Measurements from ENCODE around the gene UROD. TPM values are rescaled to one million over a fixed set of nuclear protein-coding genes. Genes with fewer than 3 reads are reported as not detected.
A peak's percentile ranks its signal among the peaks of the same experiment; 100 is the strongest.

Gene UROD
- total RNA-seq, 3 donors from 2014 or later, result 44.8 to 69.8 (median 51.3) TPM

DNA sequence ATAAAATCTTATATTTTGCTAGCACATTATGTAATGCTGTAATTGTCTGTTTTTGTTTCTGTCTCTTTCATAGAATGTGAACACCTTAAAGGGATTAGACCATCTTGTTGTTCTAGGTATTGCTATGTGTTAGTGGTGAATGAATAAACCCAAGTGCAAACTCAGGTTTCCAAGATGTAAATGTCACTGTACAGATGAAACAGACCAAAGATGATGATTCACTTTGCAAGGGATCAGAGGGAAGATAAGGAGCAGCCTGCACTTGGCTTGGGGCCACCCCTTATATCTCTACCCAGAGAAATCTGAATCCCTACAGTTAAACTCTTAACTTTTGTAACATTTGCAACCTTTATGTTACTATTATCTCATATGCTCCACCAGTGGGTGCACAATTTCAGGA, 25.4 kb downstream of the UROD start:
- intact Hi-C loops (cut with DNase I, micrococcal nuclease), result no loop called here
- H3K4me1 ChIP-seq (ENCODE audit: low read depth), result peaks cover 11% of the 10 kb centered on the region
- no peak for DNase-seq
- H3K9me3 ChIP-seq, result no peaks in the 10 kb centered on the region
- TF ChIP-seq, protein P1, sequence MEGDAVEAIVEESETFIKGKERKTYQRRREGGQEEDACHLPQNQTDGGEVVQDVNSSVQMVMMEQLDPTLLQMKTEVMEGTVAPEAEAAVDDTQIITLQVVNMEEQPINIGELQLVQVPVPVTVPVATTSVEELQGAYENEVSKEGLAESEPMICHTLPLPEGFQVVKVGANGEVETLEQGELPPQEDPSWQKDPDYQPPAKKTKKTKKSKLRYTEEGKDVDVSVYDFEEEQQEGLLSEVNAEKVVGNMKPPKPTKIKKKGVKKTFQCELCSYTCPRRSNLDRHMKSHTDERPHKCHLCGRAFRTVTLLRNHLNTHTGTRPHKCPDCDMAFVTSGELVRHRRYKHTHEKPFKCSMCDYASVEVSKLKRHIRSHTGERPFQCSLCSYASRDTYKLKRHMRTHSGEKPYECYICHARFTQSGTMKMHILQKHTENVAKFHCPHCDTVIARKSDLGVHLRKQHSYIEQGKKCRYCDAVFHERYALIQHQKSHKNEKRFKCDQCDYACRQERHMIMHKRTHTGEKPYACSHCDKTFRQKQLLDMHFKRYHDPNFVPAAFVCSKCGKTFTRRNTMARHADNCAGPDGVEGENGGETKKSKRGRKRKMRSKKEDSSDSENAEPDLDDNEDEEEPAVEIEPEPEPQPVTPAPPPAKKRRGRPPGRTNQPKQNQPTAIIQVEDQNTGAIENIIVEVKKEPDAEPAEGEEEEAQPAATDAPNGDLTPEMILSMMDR (IDR thresholded peaks at IDR 0.05), result no peak
- no peak overlapping the region for H3K4me3 ChIP-seq
- ATAC-seq, result peak; percentile 70
- H3K36me3 ChIP-seq (ENCODE audit: low read depth), result no peaks in the 10 kb centered on the region

DNA sequence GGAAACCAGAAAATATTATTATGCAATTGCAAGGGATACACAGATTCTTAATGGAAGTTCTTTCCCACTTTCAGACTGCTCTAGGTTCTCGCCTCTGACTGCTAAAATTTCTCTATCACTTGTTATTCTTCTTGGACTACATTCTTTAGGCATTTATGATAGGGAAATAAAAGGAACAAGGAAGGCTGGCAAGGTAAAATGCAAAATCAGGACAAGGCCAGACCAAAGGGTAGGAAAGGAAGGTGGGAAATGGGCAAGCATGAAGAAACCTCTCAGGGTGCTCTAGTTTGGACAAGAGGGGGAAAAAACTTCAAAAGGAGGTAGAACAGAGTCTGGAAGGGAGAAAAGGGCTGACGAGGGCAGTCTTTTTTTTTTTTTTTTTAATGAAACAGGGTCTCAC, 26.2 kb downstream of the UROD start:
- DNase-seq (peak in 1 of 3 donors; percentile 40), ATAC-seq (peak; percentile 78)
- intact Hi-C loops (cut with DNase I, micrococcal nuclease), result no loop called here
- Histone ChIP-seq H3K36me3 (ENCODE audit: low read depth) (no peaks in the 10 kb centered on the region), H3K4me3 (no peak overlapping the region), H3K9me3 (no peaks in the 10 kb centered on the region), H3K4me1 (ENCODE audit: low read depth) (peaks cover 11% of the 10 kb centered on the region)
- TF ChIP-seq, protein P1 (IDR thresholded peaks at IDR 0.05), result no peak

DNA sequence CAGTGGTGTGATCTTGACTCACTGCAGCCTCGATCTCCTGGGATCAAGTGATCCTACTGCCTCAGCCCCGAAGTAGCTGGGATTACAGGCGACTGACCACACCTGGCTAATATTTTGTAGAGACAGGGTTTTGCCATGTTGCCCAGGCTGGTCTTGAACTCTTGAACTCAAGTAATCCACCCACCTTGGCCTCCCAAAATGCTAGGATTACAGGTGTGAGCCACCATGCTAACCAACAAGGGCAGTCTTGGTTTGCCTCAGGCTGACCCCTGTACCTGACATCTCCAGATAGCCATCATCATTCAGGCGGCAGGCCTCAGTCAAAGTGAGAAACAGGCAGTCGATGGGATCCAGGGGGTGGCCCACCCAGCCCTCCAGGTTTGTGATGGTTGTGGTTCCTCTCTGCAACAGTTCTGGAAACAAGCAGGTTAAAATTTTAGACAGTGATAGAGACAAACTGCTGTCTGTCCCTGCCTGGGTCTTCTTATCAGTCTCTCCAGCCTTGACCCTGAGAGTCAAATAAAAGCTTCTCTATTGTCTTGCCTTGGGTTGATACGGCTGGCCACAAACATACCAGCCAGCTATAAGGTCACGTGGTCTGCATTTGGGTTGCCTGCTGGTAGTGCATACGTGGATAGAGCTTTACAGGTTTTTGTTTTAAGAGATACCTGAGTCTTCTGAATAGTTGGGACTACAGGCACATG, 26.8 kb downstream of the UROD start:
- no peaks in the 10 kb centered on the region for H3K9me3 ChIP-seq
- DNase-seq (no peak), ATAC-seq (no peak)
- H3K4me3 ChIP-seq, result no peak overlapping the region
- intact Hi-C loops (cut with DNase I, micrococcal nuclease), result no loop called here
- TF ChIP-seq, protein P1 (IDR thresholded peaks at IDR 0.05), result no peak
- H3K4me1 ChIP-seq (ENCODE audit: low read depth), result peaks cover 11% of the 10 kb centered on the region
- no peaks in the 10 kb centered on the region for H3K36me3 ChIP-seq (ENCODE audit: low read depth)

DNA sequence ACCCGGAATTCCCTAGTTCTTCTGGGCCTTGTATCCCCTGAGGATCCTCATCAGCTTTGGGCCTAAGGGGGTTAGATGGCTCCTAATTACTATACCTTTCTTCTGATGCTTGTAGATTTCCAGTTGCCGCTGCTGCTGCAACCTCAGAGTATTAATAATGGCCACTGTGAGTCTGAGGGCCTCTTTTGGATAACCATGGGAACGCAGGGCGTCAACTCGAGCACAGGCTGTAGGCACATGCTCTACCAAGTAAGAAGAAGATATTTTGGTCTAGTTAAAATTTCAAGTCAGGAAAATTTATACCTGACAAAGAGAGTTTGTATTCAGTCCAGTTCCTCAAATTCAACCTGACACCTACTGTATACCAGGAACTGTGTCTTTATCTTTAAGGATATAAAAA, 28.2 kb downstream of the UROD start:
- ATAC-seq, result no peak

DNA sequence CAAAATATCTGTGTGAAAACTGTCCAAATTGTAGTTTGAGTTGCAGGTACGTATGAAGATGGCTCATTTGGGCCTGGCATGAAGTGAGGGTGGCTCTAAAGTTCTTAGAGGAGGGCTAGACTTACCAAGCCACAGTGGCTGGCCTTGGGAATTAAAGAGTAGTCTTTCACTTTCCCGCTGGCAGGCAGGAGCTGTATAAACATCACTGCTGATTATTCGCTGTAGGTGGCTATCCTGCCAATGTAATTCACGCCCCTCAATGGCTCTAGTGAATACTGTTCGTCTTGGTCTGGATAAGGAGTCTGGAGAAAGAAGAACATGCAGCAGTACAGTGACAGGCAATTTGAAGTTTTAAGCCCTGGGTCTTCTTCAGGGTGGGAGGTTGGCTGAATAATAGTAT, 31.0 kb downstream of the UROD start:
- H3K4me3 ChIP-seq, result no peak overlapping the region
- peaks cover 4% of the 10 kb centered on the region for H3K4me1 ChIP-seq (ENCODE audit: low read depth)
- H3K9me3 ChIP-seq, result no peaks in the 10 kb centered on the region
- DNase-seq (no peak), ATAC-seq (no peak)
- intact Hi-C loops (cut with DNase I, micrococcal nuclease), result no loop called here
- TF ChIP-seq, protein P1 (IDR thresholded peaks at IDR 0.05), result no peak
- no peaks in the 10 kb centered on the region for H3K36me3 ChIP-seq (ENCODE audit: low read depth)

More for the DNA sequence above, 28.2 kb downstream of the UROD start:
- Histone ChIP-seq H3K4me3 (no peak overlapping the region), H3K36me3 (ENCODE audit: low read depth) (no peaks in the 10 kb centered on the region), H3K9me3 (no peaks in the 10 kb centered on the region), H3K4me1 (ENCODE audit: low read depth) (peaks cover 11% of the 10 kb centered on the region)
- no peak for DNase-seq
- intact Hi-C loops (cut with DNase I, micrococcal nuclease), result no loop called here
- TF ChIP-seq, protein P1 (IDR thresholded peaks at IDR 0.05), result no peak
